ENCODE results near the gene KRT73. TPM values are rescaled to one million over a fixed set of nuclear protein-coding genes. Genes with fewer than 3 reads are reported as not detected.

The KRT73 gene
- total RNA-seq, 4 donors from 2014 or later, result 3.0 to 15.3 (median 6.0) TPM

DNA sequence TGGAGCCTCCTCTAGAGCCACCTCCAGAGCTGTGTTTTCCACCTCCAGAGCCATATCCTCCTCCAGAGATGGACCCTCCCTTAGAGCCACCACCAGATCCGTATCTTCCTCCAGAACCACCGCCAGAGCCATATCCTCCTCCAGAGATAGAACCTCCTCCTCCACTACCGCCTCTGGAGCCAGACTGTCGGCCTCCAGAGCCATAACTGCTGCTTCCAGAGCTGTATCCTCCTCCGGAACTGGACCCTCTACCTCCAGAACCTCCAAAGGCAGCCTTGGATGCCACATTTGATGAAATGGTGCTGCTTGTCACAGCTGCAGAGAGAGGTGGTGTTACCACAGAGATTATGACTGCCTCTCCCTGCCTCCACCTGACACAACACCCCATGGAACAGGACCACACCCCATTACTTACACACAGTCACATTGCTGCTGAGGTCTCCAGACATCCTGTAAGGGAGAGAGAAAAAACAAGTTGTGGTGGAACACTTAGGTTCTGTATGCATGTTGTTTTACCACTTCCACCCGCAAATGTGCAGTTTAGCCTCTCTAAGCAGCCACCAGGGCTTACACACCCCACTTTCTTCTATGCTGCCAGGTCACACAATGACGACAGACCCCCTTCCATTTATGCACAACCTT lies 26.9 kb upstream of the KRT73 start:
- TF ChIP-seq, protein P1, sequence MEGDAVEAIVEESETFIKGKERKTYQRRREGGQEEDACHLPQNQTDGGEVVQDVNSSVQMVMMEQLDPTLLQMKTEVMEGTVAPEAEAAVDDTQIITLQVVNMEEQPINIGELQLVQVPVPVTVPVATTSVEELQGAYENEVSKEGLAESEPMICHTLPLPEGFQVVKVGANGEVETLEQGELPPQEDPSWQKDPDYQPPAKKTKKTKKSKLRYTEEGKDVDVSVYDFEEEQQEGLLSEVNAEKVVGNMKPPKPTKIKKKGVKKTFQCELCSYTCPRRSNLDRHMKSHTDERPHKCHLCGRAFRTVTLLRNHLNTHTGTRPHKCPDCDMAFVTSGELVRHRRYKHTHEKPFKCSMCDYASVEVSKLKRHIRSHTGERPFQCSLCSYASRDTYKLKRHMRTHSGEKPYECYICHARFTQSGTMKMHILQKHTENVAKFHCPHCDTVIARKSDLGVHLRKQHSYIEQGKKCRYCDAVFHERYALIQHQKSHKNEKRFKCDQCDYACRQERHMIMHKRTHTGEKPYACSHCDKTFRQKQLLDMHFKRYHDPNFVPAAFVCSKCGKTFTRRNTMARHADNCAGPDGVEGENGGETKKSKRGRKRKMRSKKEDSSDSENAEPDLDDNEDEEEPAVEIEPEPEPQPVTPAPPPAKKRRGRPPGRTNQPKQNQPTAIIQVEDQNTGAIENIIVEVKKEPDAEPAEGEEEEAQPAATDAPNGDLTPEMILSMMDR (IDR thresholded peaks at IDR 0.05), result no peak
- no peak for TF ChIP-seq POLR2A (IDR thresholded peaks at IDR 0.05)
- 79 to 86% methylated on average over 7 of the region's 7 CpGs for WGBS, 2 donors
- no peak overlapping the region for H3K4me3 ChIP-seq (ENCODE audit: low read depth, poor library complexity, severe bottlenecking)
- intact Hi-C loops (cut with DNase I; ENCODE audit: low total_unique reads), result no loop called here
- peak in 1 of 2 donors; percentile 76 for DNase-seq (ENCODE audit: low spot score in 2 of 2)

DNA sequence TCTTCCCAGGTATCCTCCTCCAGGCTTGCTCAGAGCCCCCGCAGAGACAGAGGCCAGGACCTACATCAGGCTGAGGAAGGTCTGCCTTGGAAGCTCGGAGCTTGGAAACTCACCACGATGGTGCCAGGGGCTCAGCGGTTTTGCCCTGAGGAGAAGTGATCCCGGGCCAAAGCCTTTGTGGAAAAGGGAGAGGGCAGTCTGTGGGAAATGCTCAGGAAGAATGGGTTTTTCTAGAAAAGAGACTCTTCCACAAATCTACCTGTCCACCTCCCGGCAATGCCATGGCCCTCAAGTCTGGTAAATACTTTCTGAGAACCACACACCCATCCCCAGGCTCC lies 25.7 kb upstream of the KRT73 start:
- intact Hi-C loops (cut with DNase I; ENCODE audit: low total_unique reads), result no loop called here
- WGBS, 2 donors, result 83 to 89% methylated on average over 6 of the region's 6 CpGs
- DNase-seq (ENCODE audit: low spot score in 2 of 2), result peak in 1 of 2 donors; percentile 64
- TF ChIP-seq POLR2A (IDR thresholded peaks at IDR 0.05), result no peak
- TF ChIP-seq, protein P1 (IDR thresholded peaks at IDR 0.05), result no peak
- no peak overlapping the region for H3K4me3 ChIP-seq (ENCODE audit: low read depth, poor library complexity, severe bottlenecking)

DNA sequence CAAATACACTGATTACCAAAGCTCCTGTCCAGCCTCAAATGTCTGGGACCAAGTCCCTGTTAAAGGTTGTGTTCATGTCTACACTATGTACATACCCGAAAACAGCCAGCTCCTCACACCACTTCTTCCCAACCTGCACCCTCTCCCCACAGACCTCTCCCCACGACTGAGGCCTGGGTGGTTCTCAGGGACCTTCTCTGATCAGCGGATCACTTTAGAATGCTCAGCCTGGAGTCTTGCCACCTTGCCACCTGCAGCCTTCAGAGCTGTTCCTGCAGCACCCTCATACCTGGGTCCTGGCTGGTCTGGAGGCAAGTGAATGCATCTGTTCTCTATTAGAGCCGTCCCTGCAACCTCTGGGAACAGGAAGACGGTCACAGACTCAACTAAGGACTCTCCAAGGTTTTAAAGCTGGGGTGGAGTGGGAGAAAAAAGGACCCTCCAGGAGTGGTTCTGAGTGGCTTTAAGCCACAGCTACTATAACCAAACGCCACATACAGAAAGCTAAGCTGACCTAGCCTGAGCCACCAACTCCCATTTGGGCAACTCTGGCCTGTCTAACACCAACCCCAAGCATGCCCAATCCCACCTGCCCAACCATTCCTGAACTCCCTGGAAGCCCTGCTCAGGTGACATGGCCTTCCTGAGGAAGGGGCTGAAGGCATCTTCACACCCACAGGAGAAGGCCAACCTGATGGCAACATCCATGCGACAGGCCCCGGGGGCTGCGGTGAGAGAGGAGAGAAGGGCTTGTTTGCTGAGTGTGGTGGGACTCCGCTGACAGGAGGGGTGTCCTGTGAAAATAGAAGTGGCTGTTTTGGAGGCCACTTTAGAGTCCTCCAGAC lies 25.1 kb upstream of the KRT73 start:
- no peak overlapping the region for H3K4me3 ChIP-seq (ENCODE audit: low read depth, poor library complexity, severe bottlenecking)
- WGBS, 2 donors, result 88 to 94% methylated on average over 10 of the region's 10 CpGs
- no peak for TF ChIP-seq POLR2A (IDR thresholded peaks at IDR 0.05)
- TF ChIP-seq, protein P1 (IDR thresholded peaks at IDR 0.05), result no peak
- peak in 1 of 2 donors; percentile 78 for DNase-seq (ENCODE audit: low spot score in 2 of 2)
- intact Hi-C loops (cut with DNase I; ENCODE audit: low total_unique reads), result no loop called here

DNA sequence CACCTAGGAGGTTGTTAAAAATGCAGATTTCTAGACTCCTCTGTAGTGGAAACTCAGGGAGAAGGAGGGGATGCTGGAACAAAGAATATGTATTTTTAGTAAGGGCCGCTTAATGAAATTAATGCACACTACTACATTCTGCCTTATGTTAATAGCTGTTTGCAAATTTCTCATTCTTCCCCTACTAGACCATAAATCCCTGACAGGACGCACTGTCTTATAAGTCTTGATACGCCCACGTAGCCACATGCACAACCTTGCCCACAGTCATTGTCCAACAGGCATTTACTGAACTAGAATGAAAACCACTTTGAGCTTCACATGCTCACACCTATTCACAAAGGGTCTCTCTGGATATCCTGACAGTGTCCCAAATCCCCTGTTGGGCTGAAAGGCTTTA lies 23.1 kb upstream of the KRT73 start:
- DNase-seq (ENCODE audit: low spot score in 2 of 2), result peak in 1 of 2 donors; percentile 29
- TF ChIP-seq, protein P1 (IDR thresholded peaks at IDR 0.05), result no peak
- no peak for TF ChIP-seq POLR2A (IDR thresholded peaks at IDR 0.05)
- WGBS, 2 donors, result 50 to 52% methylated on average over 4 of the region's 4 CpGs
- intact Hi-C loops (cut with DNase I; ENCODE audit: low total_unique reads), result no loop called here
- no peak overlapping the region for H3K4me3 ChIP-seq (ENCODE audit: low read depth, poor library complexity, severe bottlenecking)

DNA sequence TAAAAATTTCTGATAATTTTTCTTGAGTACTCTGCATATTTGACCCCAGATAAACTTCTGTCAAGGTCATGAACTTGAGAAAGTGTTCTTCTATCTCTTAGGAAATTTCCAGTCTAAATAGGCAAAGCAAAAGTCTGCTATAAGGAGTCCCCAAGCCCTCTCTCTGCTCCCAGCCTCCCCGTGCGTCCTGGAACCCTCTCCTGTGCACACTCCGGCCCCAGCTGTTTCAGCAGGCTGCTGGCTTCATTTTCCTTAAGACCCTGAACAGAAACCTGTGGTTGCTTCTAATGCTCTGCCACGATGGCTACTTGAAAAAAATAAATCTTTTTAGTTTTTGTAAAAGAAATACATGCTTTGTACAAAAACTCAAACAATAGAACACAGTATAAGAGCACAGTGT lies 18.9 kb upstream of the KRT73 start:
- intact Hi-C loops (cut with DNase I; ENCODE audit: low total_unique reads), result no loop called here
- no peak overlapping the region for H3K4me3 ChIP-seq (ENCODE audit: low read depth, poor library complexity, severe bottlenecking)
- WGBS, 2 donors, result 86 to 92% methylated on average over 4 of the region's 4 CpGs
- DNase-seq (ENCODE audit: low spot score in 2 of 2), result peak in 1 of 2 donors; percentile 75
- no peak for TF ChIP-seq POLR2A (IDR thresholded peaks at IDR 0.05)
- TF ChIP-seq, protein P1 (IDR thresholded peaks at IDR 0.05), result no peak
